Hematopoietic multipotent progenitor cell treated with erythropoietin and hydrocortisone succinate and interleukin-3 and kit ligand, for 6 days (in vitro differentiated cells): Measurements from ENCODE around the gene BSN.

Experiments used
- DNase-seq: peaks from one replicate; pipeline ENCODE4 v3.0.0-alpha.2; 2015

BSN gene

DNA sequence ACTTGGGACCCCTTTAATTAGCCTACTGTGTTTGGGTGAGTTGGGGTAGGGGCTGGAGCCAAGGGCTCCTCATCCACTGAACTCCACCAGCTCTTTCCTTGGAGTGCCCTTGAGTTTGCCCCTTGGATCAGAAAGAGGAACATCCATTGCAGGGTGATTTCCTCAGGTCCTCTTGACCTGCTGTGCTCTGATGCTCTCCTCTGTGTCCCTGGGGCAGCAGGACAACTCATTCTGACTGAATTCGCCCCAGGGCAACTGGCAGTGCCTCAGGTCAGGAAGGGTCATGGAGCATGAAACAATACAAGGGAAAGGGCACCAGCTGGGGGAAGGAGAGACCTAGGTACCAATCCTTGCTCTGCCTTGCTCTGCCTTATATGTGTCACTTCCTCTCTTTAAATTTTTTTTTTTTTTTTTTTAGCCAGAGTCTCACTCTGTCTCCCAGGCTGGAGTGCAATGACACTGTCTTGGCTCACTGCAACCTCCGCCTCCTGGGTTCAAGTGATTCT lies 47.8 kb downstream of the BSN start:
- DNase-seq = no peak

GRCh38 chr3:49602877-49603411 lies 48.7 kb downstream of the BSN start:
- no peak for DNase-seq

DNA sequence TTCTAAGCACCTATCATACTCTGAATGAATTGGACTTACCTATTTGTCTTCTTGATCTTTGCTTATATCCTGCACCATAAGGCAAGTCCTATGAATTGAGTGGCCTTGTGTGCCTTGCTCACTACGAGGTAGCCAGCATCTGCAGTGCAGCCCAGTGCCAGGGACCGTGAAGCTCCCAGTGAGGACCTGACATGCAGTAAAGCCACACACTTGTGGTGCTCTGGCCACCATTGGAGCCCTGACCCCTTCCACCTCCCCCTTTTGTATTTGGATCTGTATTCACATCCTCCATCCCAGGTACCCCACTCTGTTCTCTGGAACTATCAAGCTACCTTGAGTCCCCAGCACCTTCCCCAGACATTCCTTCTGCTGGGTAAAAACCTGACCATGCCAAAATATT lies 52.1 kb downstream of the BSN start:
- peak; percentile 21 for DNase-seq

DNA sequence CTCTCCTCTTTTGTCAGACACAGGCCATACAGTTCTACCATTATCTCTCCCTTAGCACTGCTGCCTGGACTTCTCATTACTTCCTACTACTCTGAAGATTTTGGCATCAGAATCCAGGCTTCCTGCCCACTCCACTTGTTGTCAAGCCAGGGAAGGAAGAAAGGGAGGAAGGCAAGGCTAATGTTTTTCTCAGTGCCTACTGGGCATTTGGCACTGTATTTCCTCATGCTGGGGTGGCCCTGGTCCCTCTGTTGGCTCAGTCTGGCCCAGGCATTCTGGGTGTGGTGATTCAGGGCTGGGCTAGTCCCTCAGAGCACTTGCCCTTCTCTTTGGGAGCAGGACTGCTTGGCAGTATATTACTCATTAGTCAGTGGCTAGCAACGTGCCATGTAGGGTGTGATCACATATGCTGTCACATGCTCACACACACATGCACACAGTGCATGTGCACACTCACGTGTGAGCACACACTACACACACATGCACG lies 52.9 kb downstream of the BSN start:
- no peak for DNase-seq

DNA sequence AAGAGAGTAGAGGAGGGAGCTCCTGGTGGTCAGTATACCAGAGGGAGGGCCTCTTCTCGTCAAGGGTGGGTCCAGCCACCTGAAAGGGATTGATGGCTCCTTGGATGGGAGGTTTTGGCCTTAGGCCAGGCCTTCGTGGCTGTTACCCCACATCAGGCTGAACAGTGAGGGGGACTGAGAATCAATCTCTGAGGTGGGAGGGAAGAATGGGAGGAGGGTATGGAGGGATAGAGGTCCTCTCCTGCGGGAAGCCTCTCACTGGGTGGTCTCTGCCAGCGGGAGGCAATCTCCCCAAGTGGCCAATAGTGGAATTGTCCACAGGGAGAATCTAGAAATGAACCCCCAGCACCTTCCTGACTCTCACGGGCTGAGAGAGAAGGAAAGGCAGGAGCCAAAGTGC lies 53.5 kb downstream of the BSN start:
- DNase-seq = peak; percentile 16

DNA sequence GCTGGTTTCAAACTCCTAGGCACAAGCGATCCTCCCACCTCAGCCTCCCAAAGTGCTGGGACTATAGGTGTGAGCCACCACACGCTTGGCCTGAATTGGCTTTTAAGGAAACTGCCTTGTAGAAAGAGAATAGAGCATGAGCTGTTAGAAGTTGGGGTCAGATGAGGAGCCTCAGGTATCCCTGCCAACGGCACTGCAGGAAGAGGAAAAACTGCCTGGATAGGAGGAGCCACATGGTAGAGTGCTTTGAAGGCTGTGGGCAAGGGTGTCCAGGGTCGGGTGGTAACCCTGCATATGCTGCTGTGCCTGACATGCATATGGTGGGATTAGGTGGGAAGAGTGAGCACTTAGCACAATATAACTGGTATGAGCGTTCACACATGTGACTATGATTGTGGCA lies 55.0 kb downstream of the BSN start:
- no peak for DNase-seq

GRCh38 chr3:49609815-49610214 lies 55.5 kb downstream of the BSN start:
- DNase-seq = no peak

DNA sequence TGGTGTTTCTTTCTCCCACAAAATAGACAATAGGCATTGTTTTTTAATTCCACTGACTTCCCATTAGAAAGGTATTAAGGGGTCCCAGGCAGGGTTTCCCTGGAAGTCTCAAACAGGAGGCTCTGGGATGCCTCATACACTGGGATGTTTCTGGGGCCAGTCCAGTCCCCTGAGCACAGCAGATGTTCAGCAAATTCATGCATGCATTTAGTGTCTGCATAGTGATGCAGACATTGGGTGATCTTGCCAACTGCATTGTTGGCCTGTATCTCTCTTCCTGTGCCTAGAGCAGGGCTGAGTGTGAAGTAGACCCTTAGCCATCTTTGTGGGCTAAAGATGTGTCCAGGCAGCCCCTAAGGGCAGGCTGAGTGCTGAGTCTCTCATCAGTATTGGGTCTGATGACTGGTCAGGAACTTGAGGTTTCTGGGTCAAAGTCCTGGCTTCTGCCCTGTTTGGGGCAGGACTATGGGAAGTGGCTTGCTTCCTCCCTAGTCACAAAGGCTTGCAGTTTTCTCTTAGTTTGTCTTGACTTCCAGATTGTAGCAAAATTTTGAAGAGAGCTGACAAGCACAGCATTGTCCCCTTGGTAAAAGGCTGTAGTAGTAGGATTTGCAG lies 56.5 kb downstream of the BSN start:
- no peak for DNase-seq

DNA sequence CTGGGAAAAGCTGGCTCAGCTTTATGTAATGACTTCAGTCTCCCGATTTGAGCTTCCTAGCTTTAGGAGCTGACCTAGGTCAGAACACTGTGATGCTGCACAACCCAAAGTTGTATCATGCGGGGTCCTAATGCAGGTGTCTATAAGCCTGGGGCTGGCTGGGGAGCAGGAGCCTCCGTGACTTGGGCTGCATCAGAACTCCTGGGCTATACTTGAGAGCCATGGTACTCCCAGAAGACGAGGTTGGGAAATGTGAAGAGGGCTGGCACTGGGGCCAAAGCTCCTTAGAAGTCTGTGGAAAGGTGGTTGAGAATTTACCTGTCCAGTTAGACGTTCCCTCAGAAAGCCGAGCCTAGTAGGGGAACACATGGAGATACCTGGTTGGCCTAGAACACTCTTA lies 57.0 kb downstream of the BSN start:
- no peak for DNase-seq

DNA sequence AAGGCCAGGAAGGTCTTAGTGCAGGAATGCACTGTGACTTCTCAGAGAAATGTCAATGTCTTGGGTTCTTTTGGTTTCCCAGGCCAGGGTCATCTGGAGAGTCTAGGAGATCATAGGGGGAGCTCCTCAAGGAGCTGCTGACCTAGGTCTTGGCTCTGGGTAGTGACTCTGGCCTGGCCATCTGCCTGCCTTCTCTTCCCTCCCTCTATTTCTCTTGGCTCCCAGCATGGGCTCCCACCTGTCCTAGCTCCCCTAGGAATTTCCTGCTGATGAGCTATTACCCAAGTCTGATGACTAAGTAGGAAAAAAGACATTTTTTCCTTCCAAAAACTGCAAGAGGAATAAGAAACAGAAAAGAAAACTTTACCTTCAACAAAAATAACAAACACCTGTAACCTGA lies 57.4 kb downstream of the BSN start:
- DNase-seq = no peak

DNA sequence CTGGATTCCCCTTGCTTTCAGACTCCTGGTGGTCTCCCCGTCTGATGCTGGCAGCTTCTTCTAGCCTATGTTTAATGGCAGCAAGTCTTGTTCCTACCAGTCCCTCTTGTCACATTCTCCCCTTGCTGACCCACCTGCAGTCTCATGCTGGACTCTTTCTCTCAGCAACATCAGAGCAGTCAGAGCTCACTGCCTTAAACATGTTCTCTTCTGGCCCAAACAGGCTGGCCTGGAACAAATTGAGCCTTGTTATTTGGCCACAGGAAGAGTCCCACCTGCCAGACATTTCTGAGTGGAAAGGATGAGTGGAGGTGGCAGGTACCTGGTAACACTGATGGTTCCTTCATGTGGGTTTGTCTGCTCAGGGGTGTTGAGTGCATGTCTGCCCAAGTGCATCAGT lies 60.7 kb downstream of the BSN start:
- DNase-seq = no peak

GRCh38 chr3:49616061-49616460 lies 61.8 kb downstream of the BSN start:
- no peak for DNase-seq

- DNase-seq = no peak
Observed at GRCh38 chr3:49616491-49616941, 62.2 kb downstream of the BSN start.

DNA sequence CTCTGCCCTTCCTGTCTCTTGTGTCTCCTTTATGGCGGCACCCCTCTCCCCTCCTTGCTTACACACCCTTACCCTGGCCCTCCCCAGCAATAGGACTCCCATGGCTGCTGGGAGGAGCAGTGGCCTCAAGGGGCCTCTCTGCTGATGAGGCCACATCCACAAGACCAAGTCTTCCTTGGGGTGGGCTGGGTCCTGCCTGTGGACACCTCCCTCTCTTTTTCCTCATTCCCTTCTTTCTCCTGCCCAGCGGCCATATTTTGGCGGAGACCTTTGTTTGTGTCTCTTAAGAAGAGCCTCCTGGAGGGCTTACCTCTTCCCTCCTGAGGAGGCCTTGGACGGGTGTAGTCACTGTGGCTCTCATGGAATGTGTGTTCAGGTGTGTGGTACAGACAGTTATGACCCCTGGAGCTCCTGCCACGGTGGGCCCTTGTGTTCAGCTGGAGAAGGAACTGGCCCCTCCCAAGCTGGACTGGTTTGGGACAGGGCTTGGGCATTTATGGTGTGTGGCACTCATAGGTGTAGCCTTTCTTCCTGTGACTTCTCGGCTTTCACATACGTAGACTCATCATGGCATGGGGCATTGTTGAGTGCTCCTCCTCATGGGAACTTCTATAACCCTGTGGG lies 63.2 kb downstream of the BSN start:
- DNase-seq = no peak

- DNase-seq = no peak
Observed at GRCh38 chr3:49618412-49618811, 64.1 kb downstream of the BSN start.

DNA sequence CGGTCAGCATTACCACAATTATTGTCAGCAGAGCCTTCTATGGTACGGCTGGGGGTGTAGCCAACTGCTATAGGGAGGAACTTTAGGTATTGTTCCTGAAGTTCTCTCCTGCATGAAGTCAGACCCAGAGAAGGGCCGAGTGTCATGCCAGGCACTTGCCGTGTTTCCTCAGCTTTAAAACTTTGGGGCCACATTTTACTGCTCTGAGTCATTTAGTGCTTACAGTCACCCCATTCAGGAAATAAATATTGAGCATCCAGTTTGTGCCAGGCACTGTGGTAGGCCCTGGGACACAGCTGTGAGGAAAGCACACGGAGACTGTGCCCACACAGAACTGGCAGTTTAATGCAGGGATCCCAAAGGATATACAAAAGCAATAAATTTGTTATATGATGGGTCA lies 65.4 kb downstream of the BSN start:
- no peak for DNase-seq

- DNase-seq = no peak
Observed at GRCh38 chr3:49620728-49621127, 66.5 kb downstream of the BSN start.

GRCh38 chr3:49623071-49623470 lies 68.8 kb downstream of the BSN start:
- no peak for DNase-seq

- DNase-seq = no peak
Observed at GRCh38 chr3:49625071-49625470, 70.8 kb downstream of the BSN start.

DNA sequence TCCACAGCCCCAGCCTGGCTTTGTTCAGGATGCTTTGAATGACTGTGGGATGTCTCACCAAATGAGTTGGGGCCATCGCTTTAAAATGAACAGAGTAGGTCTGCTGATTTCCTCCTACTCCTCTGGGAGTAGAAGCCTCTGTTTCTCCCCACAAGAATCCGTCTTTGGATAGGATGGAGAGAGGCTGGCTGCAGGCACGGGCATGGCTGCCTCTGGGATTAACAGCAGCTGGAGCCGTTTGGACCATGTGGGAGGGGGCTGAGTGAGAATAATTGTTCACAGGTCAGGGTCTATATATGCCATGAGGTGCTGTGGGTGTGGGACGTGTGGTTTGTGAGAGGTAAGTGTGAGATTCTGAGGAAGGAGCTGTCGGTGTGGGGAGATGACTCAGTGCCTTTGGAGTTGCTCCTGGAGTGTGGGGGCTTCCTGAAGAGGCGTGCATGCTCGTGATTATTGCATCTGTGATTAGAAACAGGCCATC lies 71.9 kb downstream of the BSN start:
- DNase-seq = no peak

DNA sequence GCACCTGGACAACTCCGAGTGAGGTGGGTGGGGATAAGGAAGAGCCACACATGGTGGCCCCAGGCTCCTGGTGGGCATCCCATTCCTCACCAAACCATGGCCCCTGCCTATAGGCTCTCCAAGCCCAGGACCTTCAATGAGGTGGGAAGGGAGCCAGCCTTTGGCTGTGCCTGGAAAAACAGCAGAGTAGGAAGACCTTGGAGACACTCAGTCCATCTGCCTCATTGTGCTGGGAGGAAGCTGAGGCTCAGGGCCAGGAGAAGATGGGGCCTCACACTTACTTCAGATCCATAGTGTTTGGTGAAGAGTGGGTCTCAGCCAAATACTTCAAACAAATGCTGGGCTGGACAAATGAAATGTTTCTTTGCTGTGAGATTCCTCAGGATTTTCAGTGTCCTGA lies 72.5 kb downstream of the BSN start:
- no peak for DNase-seq

DNA sequence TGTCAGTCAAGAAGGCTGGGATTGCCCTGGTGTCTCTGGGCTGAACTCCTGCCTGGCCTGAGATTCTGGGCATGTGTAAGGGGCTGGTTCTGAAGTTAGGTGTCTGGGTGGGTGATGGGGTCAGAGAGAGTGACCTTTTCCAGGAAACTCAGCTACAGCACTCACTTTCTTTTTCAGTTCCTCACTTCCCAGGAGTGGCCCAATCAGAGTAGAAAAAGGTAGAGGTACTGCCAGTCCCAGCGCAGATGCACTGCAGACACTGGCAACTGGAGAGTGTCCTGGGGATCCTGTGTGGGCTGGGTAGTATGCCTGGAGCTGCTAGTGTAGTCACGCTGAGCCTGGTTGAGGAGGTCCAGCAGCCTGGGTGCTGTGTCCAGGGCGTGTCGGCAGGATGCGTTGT lies 73.4 kb downstream of the BSN start:
- DNase-seq = no peak

DNA sequence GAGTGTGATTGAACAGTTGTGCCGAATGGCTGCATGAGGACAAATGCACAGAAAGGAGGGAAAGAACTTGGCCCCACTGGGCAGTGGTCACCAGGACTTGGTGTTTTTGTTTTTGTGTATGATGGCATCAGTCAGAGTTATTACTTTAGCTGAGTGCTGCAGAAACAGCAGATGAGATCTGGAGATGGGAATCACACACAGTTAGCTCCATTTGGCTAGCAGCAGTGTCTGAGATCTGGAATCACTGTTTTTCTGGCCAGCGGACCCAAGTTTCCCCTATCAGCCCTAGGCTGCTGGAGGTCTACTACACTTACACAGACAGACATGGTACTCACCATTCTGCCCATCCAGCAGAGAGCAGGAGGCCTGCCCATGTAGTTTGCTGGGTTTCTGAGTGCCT lies 74.0 kb downstream of the BSN start:
- no peak for DNase-seq

DNA sequence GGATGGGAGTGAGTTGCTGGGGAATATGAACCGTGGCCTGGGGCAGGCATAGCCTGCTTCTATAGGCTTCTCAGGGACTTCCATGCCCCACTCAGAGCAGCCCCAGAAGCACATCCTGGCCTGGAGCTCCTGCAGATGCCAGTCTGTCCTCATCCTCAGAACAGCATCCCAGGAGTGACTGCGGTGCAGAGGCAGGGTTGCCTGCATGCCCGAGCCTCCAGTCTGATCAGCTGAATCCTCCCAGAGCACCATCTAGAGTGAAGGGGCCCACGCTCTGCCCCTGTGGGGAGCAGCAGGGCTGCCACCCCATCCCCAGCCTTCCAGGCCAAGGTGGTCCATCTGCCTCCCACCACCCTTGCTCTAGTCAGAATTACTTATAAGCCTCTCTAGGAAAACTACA lies 75.2 kb downstream of the BSN start:
- no peak for DNase-seq
